HG02642 (cell line): Measurements from ENCODE around the gene ROCK1.

Experiments
- ATAC-seq: cut with Tn5 transposase; IDR thresholded peaks from one replicate; pipeline ENCODE4 v1.9.1; 2021; ENCODE audit warnings: mild to moderate bottlenecking; ENCODE audit not compliant: unreplicated experiment, poor library complexity

ROCK1 gene

DNA sequence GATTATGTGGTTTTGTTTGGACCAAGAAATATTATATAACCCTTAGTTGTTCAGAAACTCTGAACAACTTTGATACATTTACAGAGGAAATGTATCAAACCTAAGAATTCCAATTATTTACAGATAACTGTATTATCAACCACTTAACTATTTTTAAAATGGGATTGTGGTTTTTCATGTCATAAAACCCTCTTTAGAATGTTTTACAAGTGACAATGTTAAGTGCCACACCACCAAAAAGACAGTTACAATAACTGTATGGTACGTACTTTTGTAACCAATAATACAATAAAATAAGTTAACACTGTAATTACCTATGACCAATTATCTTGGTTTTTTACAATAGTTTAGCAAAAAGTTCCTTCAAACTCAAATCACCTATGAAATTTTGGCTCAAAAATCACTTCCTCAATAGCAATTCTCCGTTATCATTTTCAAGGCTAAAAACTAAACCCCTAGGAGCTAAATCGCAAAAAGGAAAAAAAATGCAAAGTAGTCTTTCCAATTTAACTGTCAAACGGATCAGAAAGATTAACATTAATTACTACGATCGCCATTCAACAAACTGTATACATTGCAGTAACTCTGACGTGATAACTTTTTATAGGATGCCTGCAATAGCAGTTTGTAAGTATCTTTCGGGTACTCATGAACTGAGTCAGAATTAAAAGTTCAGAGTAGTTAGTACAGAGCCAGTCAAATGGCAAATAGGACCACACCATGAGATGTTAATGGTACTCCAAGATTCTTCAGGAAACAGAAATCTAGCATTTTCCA is 1.5 kb downstream of the ROCK1 start:
- no peak for ATAC-seq

DNA sequence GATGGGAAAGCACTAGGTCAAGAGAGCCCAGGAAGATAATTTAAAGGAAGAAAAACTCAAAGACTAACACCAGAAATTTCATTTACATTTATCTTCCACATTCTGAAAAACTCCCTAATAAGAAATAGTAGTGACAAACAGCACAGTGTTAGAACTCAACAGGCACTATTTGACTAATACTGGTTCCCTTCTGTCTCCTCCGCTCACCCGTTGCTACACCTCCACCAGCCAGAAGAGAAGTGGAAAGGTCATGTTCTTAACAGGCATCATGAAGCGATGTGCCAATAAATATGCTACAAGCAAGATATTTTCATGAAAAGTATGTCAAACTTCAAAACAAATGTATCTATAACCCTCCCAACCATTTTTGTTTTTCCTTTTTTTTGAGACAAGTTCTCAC is 5.7 kb downstream of the ROCK1 start:
- peak; percentile 44 for ATAC-seq

DNA sequence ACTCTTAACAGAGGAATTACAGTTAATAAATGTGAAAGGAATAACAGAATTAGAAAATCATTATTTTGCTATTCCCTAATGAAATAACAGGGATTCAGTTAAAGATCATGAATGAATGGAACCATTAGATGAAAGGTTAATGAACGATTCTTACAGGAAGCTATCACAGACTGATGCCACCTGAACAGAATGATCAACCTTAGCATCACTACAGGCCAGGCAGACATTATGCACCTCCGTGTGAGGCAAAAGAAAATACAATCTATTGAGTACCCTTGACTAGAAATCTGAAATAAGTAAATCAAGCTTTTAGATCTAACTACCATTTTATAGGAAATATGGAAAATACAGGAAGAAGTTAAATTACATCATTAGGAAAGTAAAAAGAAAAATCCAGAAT is 10.4 kb downstream of the ROCK1 start:
- no peak for ATAC-seq

DNA sequence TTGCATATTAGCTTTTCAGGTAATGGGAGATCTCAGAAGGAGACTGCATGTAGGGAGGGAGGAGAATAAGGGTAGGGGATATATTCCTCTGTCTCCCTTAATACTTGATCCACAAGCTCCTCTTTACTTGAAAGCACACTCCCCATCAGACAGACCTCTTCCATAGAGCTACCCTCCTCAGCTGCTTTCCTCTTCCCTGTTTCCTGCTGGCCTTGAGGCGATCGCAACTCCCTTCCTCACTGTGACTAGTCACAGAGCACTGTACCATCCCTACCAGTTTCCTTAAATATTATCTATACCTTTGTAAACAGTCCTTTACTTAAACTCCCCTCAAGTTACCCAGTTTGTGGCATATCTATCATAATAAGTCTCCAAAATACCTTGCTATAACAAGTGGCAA is 10.9 kb downstream of the ROCK1 start:
- no peak for ATAC-seq

DNA sequence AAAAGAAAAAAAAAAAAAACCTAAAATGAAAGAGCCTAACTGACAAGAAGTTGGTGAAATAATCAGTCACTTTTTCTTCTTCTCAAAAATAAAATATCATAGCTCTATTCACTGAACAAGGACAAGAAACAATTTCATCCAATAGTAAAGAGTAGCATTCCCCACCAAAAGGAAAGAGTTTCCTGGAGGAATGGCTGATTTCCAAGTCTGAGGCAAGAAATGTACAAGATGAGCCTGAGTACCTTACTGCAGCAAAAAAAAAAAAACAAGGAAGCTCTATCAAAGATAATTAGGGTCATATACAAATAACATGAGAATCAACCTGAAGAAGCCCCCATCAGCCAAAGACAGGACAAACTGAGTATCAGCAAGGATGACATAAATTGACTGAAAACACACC is 11.5 kb downstream of the ROCK1 start:
- ATAC-seq = no peak

DNA sequence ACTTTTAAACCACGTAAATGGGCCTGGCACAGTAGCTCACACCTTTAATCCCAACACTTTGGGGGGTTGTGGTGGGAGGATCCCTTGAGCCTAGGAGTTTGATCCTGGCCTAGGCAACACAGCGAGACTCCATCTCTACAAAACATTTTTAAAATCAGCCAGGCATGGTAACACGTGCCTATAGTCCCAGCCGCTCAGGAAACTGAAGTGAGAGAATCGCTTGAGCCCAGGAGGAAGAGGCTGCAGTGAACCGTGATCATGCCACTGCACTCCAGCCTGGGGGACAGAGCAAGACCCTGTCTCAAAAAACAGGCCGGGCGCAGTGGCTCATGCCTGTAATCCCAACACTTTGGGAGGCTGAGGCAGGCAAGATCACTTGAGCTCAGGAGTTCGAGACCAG is 12.2 kb downstream of the ROCK1 start:
- ATAC-seq = peak; percentile 85

DNA sequence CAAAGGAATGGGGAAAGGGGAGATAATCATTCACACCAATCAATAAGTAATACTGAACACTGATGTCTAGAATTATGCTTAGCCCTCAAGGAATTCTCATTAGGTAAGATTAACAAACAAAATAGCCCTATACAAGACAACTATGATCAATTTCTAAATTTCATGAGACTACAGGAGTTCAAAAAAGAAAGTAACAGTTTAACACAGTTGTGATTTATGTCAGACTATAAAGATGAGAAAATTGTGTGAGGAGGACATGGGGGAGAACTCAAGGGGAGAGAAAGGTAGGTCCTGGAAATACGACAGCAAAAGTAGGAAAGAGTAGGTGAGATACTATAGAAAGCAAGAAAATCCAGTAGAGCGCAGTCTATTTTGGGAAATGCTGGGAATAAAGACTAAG is 14.9 kb downstream of the ROCK1 start:
- ATAC-seq = no peak

DNA sequence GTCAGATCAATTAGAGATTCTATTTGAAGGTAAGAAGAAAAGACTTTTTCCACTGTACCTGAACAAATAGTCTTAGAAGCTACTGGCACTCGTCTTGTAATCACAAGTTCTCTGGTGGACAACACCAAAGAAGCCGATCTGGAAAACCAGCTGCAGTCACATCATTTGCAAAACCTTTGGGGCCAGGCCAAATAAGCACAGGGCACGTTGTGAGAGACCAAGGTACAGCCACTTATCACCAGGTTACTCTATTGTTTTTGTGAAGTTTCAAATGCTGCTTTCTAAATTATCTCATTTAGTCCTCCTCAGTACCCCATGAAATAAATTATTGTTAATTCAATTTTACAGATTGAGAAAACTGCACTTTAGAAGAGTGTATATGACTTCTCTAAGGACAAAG is 18.5 kb downstream of the ROCK1 start:
- no peak for ATAC-seq

DNA sequence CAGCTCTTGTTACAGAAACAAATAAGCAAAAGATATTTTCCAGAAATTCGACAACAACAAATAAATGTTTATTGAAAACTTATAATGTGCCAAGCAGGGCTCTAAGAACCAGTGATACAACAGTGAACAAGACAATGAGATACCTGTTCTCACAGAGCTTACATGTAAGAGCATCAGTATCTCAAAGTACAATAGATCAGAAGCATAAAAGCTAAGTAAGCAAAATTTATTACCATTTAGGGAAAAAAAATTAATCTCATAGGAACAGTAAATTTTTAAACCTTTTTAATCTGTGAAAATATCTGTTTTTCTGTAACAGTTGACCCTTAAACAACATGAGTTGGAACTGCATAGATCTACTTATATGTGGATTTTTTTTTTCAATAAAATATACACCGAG is 20.9 kb downstream of the ROCK1 start:
- ATAC-seq = no peak

DNA sequence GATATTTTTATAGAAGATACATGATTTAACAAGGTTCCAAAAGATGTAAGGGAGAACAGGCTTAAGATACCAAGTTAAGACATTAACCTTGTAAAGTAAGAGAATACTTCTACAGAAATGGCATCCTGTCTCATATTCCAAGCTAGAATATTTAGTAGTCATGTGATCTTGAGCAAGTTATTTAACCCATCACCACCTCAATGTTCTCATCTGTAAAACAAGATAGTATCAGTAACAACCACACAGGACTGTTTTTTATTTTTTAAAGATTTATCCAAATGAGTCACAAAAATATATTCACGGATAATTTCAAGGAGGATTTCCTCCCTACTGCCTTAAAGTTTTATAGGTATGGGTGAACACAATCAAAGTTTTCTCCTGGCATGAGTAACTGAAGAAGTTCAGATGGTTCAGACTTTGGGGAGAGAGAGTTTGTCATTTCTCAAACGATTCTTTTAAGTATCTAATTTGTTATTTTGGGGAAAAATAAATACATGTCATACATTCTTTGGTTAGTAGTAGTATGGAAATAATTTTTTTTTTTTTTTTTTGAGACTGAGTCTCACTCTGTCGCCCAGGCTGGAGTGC is 25.9 kb downstream of the ROCK1 start:
- ATAC-seq = no peak

DNA sequence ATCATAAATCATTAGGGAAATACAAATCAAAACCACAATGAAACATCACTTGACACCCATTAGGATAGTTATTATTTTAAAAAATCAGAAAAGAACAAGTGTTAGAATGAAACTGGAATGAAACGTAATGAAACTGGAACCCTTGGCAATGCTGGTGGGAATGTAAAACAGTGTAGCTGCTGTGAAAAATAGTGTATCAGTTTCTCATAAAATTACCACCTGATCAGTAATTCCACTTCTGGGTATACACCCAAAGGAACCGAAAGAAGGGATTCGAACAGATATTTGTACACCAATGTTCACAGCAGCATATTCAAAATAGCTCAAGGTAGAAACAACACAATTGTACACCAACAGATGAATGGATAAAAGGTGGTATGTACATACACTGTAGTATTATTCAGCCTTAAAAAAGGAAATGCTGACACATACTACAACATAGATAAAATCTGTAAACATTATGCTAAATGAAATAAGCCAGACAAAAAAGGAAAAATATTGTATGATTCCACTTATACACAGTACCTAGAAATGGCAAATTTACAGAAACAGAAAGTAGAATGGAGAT is 27.0 kb downstream of the ROCK1 start:
- no peak for ATAC-seq

DNA sequence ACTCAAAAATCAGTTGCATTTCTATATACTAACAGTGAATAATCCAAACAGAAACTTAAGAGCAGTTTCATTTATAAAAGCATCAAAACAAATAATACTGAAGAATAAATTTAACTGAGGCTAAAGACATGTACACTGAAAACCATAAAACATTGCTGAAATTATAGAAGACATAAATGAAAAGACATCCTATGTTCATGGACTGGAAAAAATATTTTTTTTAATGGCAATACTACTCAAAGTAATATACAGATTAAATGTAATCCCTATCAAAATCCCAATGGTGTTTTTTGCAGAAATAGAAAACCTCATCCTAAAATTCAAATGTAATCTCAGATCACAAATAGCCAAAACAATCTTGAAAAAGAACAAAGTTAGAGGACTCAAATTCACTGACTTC is 28.6 kb downstream of the ROCK1 start:
- no peak for ATAC-seq

DNA sequence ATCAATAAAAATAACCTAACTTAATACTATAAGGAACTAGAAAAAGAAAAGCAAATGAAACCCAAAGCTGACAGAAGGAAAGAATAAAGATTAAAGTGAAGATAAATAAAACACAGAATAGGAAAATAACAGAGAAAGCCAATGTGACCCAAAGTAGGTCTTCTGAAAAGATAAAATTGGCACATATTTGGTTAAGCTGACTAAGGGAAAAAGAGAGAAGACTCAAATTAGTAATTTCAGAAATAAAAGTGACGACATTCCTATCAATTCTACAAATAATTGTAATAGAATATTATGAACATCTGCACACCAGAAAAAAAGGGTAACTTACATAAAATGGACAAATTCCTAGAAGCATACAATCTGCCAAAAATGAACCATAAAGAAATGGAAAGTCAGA is 30.2 kb downstream of the ROCK1 start:
- ATAC-seq = no peak

DNA sequence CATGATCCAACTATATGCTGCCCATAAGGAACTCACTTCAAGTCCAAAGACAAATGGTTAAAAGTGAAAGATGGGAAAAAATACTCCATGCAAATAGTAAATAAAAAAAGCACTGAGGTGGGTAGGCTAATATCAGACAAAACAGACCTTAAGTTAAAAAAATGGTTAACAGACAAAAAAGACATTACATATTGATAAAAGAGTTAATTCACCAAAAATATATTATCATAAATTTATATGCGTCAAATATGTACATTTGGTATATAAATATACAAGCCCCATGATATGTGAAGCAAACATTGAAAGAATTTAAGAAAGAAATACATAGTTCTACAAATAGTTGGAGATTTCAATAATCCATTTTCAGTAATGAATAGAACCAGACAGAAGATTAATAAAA is 31.0 kb downstream of the ROCK1 start:
- no peak for ATAC-seq

DNA sequence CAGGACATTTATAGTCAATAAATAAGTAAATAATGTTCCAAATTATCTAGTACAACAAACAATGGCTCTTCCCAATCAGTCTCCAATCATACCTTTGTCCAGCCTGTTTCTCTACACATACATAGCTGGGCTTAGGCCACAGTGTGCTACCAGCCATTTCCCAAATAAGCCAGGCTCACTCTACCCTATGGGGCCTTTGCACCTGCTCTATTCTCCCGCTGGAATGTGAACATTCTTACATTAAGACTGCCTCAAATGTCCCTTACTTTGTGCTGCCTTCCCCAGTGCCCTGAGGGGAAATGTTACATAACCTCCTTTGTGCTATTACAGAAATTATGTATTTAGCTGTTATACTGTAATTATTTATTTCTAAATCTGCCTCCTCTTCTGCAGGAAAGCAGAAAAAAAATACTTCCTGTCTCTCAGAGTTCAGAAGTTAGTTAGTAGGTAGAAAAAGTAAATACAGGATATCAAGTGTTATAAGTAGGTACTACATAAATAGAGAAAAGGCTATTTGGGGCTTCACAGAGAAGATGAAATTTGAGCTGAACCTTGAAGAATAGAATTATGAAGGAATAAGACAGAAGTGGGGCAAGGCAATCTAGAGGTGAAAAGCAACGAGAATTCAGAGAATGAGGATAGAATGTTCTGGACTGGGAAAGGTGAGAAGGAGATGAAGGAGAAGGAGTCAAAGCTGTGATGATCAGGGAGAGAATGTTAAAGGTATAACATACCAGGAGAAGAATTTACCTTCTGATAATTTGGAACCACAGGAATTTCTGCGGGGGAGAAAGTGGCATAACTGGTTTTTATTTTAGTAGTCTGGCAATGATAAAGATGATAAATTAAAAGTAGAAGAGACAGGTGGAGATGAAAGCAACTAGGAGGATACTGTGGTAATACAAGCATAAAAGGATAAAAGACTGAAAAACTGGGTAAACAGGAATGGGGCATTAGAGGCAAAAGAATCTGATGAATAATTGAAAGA is 37.0 kb downstream of the ROCK1 start:
- ATAC-seq = no peak

DNA sequence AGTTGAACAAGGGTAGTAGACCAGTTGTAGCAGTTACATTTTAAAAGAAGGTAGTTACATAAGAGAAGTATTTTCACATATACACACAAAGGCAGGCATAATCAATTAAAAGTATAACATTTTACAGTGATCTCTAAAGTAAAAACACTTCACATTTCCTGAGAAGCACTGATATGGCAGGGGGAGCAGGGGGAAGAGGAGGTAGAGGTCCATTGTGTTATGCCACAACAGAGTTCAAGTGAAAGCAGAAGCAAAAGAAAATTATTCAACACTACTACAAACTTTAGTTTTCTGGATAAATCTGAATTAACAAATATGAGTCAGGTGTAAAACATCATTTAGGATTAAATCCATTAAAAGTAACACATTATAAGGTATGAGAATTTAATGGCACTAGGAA is 38.4 kb downstream of the ROCK1 start:
- ATAC-seq = no peak

DNA sequence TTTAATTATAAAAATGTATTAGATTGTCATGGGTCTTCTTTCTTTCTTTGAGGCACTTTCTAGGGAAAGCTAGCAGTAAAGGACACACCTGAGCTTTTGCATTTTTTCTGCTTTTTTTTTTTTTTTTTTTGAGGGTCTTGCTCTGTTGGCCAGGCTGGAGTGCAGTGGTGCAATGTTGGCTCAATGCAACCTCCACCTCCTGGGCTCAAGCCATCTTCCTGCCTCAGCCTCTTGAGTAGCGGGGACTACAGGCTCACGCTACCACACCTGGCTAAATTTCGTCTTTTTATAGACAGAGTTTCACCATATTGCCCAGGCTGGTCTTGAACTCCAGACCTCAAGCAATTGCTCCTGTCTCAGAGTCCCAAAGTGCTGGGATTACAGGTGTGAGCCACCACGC is 40.5 kb downstream of the ROCK1 start:
- ATAC-seq = no peak

DNA sequence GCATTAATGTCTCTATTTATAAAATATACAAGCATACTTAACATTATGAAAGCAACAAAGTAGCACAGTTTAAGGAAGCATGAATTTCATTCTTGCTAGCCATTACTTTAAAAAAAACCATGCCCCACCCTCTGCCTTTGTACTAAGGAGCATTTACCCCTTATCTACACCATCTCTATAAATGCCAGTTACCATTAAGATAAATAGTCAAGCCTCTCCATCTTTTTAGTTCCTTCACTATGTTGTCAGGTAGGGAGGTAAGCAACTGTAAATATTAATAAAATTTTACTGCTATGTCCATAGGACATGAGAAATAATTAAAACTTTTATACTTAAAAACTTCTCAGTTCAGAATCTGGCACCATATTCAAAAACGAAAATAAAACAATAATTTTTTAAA is 42.1 kb downstream of the ROCK1 start:
- ATAC-seq = no peak

DNA sequence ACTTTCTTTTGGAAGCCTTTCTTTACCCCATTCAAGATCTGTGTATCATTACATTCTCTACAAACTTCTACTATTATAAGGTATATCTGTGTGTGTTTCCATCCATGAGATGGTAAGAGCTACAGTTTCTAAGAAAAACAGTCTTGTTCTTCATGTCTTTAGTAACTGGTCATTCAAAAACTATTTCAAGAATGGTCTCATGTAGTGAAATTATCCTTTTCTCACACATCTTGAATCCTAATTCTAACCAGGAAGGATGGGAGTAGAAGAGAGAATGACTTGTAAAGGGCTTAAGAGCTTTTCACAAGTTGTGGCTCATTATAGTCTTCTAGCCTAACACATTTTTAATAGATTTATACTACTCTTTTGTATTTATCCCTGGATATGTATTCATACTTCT is 47.3 kb downstream of the ROCK1 start:
- no peak for ATAC-seq

DNA sequence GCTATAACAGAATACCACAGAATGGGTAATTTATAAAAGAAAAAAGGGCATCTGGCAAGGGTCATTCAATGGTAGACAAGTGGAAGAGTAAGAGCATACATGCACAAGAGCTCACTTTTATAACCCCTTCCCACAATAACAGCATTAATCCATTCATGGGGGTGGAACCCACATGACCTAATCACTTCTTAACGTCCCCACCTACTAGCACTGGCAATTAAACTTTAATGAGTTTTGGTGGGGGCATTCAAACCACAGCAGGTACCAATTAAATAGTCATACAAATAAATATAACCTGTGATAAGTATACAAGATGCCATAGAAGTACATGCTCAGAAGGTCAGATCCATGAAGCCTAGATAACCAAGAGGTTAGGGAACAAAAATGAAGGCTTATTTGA is 48.6 kb downstream of the ROCK1 start:
- ATAC-seq = no peak

DNA sequence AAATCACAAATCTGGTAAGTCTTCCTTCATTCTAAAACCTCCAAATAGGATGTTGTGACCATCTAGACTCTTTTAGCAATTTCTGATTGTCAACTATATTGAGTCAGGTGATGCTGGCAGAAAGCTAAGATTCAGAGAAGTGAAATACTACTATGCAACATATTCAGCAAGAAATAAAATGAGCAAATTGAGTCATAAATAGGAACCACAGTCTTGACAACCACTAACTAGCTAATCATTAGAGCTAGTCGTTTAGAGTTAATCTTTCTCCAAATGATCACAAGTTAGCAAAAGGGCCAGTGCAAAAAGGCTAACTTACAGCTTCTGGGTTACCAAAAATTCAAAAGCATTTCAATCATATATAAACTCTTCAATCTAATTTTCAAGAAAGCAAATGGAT is 54.5 kb downstream of the ROCK1 start:
- no peak for ATAC-seq
